GM21526 (cell line): ENCODE measurements around the gene MAEA.

Experiments
- ATAC-seq: cut with Tn5 transposase; IDR thresholded peaks from one replicate; pipeline ENCODE4 v1.9.1; 2021; ENCODE audit warnings: moderate library complexity; ENCODE audit not compliant: unreplicated experiment, low FRiP score

MAEA gene

DNA sequence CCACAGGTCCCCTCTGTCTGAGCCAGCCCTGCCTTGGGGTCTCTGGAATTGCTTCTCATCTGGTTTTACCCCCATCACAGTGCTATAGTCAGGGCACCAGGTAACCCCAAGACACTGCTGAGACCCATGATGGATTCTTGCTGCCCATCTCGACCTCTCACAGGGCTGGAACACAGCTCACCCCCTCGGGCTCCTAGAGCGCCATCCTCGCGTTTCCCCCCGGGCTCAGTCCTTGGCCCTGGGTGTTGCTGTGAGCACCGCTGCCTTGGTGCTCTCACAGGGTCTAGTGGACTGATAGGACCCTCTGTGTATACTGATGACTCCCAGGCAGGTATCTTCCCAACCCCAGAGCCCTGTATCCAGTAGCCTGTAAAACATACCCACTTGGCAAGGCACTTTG, 8.8 kb downstream of the MAEA start:
- ATAC-seq, result no peak

DNA sequence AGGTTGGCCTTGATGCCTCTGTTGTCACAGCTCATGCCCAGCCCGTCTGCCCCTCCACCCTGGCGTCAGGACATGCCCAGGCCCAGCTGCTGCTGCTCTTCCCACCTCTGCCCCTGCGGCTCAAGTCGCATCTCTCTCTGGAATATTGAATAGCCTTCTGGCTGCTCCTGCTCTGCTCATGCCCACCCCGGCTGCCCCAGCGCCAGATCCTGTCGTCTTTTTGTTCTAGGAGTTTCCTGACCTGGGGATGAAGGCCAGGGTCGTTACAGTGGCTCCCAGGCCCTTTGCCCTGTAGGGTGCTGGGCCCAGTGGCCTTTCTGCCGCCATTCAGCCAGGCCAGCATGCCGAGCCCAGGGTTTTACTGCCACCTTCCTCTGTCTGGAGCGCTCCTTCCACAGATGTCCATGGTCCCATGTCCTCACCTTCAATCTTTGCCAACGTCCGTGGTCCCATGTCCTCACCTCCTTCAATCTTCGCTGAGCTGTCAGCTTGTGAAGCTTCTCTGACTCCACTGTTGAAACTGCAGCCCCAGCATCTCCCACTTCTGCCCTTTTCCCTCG, 9.7 kb downstream of the MAEA start:
- no peak for ATAC-seq

DNA sequence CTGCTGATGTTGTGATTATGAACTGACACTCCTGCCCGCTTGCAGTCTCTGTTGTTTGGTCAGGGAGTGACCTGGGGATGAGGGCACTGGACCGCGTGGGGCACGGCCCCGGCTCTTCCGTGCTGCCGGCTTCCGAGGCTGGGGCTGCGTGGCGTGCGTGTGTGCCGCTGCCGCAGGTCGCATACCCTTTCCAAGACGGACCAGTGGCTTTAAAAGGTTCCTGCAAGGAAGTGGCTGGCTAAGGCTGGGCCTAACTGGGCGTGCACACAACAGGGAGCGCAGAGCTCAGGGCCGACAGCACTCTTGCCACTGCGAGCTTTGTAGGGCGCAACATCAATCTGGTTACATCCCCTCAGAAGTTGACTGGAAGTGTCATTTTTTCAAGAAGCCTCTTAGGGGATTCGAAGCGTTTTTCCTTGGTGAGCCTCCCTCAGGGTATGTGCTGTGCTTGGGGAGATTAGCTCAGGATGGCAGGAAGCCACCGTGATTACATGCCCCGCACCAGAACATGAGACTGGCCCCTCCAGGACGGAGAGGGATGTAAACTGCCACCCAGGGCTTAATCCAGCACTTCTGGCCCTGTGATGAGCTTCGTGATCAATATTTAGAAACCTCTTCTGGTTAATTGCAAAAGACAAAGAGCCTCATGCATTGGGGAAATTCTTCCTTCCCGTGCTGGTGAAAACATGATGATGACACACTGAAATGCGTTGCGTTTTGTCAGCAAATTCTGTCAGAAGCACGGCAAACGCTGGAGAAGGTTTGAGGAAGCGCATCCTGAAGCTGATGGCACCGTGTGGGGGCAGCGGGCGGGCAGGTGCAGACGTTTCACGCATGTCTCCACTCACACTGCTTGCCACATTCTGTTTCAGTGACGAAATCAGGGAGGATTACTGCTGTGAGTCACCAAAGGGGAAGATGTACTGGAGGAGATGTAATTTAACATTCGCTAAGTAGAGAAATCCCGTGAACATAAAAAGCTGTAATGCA, 11.1 kb downstream of the MAEA start:
- ATAC-seq, result no peak

DNA sequence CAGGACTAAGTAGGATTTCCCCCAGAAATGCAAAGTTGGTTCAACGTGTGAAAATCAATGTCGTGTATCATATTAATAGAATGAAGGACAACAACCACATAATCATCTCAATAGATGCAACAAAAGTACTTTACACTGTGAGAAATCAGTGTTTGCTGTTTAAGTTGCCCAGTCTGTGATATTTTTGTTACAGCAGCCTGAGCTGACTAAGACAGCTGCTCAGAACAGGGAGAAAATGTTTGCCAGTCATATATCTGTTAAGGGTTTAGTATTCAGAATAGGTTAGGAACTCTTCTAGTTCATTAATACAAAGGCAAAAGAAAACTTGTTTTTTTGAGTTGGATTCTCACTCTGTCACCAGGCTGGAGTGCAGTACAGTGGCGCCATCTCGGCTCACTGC, 12.5 kb downstream of the MAEA start:
- no peak for ATAC-seq

DNA sequence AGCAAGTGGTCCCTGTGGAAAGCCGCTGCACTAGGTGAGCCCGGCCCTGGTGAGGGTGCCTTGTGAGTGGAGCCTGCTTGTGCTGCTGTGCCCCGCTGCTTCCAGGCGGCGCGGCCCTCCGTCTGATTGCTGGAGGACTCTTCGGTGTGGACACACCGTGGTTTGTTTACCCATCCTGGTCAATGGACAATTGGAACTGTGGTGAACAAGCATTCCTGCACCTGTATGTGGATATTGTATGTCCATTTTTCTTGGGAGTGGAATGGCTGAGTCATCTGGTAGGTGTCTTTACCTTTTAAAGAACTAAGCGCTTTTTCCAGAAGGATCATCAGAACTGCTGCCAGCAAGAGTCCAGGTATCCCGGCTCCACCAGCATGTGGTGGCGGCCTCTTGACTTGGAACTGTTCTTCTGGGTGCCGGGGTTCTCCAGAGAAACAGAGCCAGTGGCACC, 15.6 kb downstream of the MAEA start:
- ATAC-seq, result no peak

DNA sequence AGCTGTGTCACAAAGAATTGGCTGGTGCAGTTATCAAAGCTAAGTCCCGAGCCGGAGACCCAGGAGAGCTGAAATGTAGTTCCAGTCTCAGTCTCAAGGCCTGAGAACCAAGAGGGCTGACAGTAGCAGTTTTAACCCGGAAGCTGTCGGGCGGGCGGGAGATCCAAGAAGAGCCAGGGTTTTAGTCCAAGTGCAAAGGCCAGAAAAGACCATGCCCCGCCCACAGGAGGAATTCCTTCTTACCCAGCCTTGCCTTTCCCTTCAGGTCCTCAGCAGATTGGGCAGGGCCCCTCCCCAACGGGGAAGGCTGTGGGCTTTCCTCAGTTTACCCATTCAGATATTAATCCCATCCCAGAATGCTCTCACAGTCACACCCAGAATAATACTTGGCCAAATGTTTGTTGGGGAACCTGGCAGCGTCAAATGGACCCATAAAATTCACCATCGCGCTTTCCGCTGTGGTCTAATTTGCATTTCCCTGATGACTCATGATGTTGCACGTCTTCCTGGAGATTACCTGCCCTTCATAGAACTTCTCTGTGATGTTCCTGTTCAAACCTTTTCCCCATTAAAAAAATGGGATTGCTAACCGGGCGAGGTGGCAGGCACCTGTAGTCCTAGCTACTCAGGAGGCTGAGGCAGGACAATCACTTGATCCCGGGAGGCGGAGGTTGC, 16.2 kb downstream of the MAEA start:
- no peak for ATAC-seq

DNA sequence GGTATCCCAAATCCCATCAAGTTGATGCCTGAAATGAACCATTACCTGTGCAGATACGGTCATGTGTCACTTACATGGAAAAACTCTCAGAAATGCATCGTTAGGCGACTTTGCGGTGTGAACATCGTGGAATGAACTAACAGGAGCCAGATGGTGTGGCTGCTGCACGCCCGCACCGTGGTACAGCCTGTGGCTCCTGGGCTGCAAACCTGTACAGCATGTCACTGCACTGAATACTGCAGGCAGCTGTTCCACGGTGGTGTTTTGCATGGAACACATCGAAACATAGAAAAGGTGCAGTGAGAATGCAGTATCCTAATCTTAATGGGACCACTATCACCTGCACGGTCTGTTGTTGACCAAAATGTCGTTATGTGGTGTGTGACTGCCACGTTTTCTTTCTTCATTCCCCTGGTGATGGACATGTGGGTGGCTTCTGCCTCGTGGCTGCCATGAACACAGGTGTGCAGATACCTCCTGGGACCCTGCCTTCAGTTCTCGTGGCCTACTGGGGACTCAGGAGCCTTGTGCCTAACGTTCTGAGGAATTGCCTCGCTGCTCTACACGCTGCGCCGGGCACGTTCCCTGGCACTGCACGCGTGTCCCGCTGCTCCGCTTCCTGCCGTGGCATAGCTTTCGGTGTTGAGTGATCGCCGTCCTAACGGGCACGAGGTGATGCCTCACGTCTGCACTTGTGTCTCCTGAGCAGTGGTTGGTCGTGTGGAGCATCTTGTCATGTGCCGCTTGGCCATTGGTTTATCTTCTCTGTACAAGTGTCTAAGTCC, 18.5 kb downstream of the MAEA start:
- no peak for ATAC-seq

DNA sequence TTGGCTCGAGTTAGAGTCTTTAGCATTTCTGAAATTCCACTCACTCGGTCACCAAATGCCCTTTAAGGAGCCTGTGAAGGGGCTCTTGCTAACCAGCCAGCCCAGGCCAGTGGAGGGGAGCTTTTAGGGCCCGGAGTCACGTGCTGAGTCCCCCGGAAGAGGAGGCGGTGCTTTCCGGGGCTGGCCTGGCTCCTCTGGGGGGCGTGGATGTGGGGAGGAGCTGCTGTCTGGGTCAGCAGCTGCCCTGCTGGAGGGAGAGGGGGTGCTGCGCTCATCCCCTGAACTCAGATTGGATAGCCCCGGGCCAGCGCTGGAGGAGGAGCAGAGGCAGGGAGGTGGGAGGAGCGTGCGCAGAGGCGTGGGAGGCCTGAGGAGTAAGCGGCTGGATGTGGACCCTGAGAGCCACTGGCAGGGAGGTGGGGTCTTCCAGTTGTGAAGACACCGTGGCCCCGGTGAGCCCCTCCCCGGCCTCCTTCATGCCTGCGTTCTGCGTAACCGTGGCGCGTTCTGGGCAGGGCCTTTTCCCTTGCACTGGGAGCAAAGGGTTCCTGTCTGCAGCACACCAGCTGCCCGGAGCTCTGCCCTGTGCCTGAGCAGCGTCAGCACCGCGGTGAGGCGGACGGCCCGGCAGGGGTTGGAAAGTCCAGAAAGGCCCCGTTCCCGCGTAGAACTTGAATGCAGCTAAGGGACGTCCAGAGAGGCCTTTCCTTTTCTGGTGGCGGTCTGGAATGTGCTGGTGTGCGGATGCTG, 19.7 kb downstream of the MAEA start:
- peak; percentile 75 for ATAC-seq

DNA sequence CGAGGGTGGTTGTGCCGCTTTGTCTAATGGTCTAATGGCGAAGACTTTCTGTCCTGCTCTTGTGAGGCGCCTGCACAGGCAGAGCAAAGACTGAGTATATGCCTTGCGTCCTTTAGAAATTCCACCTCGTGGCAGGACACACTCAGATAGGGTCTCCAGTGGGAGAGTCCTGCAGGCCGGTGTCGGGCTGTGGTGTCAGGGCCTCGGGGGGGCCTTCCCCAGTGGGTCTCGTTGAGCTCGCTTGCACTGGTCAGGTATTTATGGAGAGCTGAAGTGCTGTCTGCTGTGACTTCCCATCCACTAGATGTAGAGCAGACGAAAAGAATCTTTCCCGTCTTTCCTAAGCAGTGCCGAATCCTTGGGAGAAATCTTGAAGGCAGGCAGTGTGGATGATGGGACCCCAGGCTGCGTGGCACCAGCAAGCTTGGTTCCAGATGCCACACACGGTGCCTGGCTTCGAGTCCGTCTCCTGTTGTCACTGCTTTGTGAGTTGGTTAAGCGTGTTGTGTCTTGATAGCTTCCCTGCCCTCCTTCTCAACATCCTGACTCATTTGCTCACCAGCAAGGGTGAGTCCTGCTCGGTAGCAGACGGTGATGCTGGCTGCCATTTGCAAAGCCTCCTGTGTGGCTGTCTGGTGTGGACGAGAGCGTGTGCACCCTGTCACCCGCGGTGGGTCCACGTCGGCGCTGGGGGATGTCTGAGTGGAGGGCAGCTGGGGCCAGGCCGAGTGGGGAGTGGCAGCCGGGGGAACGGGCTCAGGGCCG, 20.5 kb downstream of the MAEA start:
- ATAC-seq, result no peak

DNA sequence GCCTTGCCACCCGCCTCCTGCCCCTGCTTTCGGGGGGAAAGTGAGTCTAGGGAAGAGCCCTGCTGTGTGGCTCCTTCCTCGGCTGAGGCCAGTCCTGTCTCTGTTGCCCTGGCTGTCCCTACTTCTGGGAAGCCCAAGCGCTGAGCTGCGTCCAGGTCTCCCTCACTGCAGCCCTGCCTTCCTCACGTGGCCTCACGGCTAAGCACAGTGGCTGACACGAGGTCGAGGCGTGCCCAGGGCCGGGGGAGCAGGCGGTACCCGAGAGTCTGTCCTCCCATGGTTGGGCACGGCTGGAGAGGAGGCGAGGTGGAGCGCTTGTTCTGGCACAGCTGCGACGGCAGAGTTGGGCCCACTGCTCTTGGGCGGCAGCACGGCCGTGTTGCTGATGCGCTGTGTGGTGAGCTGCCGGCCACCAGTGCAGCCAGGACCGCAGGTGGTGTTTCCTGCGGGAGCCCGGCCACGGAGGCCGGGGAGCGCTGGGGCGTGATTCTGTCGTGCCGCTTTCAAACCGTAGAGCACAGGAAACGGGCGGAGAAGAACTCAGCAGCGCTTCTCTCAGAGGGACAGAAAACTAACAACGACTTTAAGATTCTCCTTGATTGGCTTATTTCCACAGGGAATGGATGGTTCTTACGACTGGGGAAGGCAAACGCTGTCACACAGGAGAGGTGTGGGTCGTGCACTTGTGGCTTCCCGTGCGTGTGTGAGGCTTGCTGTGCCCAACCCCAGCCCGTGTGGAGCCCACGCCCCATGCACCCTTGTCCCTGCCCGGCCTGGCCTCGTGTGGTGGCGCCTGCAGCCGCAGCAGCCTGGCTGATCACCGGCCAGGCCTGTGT, 21.3 kb downstream of the MAEA start:
- no peak for ATAC-seq

DNA sequence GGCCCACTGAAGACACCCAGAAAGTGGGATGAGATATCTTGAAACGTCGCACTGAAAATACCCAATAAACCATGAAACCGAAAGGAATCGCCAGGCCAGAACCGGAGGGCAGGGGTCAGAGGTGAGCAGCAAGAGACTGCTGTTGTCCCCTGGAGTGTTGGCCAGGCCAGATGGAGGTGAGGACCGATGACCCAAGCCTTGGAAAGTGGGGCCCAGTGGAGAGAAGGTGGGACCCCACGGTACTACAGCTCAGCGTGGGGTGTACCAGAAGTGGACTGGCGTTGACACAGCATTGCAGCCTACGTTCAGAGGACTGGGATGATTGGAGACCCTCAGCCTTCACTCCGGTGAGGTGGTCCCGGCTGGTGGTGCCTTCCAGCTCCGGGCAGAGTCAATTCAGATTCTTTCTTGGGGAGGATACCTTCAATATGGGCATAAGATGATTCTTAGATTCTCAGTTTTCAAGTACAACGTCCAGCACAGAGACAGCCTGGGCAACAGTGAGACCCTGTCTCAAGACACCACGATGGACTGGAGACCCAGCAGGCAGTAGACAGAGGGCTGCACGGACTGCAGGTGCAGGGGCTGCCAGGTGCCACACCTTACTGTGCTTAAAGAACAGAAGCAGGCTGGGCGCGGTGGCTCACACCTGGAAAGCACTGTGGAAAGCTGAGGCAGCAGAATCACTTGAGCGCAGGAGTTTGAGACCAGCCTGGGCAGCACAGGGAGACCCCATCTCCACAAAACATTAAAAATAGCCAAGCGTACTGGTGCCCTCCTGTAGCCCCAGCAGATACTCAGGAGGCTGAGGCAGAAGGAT, 23.3 kb downstream of the MAEA start:
- no peak for ATAC-seq

DNA sequence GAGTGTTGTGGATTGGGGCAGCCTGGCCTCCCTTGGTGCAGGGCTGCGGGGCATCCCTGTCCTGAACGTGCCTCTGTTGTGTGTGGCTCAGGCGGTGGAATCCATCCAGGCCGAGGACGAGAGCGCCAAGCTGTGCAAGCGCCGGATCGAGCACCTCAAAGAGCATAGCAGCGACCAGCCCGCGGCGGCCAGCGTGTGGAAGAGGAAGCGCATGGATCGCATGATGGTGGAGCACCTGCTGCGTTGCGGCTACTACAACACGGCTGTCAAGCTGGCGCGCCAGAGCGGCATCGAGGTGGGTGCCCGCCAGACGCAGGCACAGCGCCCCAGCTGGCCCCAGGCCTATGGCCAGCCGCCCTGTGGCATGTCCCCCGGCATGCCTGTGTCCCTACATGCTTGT, 25.6 kb downstream of the MAEA start:
- no peak for ATAC-seq

DNA sequence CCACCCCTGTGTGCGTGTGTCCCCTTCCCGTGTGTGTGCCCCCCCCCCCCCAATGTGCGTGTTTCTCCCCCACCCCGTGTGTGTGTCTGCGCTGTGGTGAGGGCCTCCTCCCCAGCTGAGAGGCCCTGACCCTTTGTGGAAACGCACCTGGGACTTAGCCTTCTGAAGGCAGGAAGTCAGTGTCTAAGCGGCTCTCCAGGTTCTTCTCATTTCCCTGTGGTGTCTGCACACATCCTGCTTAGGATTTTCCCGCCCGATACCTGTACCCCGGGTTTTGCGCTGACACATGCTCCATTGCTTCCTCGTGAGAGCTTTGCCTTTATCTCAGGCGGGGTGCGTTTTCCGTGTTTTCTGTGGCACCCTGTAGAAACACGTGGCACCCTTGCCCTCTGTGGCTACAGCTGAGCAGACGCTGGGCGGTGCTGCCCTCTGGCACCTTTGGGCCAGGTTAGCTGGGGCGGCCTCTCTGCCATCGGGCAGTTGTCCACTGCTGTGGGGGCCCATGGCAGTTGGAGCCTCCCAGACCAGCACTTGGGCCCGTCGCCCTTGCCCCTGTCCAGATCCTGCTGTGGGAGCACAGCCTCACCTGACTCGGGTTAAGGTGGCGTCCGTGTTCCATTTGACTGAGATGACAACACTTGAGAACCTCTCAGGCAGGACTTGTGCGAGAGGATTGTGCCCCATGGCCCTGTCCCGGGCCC, 26.3 kb downstream of the MAEA start:
- ATAC-seq, result no peak

DNA sequence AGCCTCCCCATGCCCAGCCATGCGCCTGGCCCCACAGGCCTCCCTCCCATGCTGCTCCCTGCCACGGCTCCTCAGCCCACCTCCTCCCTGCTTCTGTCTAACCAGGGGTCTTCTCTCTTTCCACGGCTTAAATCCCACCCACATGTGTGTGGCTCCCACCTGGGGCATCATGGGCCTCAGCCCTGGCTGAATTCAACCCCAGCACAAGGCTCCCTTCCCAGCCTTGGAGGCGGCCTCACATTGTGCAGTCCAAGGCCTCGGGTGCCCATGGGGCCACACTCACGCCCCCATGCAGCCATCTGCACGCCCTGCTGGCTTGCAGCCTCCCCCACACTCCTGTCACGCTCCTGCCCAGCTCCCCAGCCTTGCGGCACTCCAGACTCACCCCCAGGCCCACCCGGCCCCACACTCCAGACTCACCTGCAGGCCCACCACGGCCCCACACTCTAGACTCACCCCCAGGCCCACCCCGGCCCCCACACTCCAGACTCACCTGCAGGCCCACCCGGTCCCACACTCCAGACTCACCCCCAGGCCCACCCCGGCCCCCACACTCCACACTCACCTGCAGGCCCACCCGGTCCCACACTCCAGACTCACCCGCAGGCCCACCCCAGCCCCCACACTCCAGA, 27.0 kb downstream of the MAEA start:
- no peak for ATAC-seq

DNA sequence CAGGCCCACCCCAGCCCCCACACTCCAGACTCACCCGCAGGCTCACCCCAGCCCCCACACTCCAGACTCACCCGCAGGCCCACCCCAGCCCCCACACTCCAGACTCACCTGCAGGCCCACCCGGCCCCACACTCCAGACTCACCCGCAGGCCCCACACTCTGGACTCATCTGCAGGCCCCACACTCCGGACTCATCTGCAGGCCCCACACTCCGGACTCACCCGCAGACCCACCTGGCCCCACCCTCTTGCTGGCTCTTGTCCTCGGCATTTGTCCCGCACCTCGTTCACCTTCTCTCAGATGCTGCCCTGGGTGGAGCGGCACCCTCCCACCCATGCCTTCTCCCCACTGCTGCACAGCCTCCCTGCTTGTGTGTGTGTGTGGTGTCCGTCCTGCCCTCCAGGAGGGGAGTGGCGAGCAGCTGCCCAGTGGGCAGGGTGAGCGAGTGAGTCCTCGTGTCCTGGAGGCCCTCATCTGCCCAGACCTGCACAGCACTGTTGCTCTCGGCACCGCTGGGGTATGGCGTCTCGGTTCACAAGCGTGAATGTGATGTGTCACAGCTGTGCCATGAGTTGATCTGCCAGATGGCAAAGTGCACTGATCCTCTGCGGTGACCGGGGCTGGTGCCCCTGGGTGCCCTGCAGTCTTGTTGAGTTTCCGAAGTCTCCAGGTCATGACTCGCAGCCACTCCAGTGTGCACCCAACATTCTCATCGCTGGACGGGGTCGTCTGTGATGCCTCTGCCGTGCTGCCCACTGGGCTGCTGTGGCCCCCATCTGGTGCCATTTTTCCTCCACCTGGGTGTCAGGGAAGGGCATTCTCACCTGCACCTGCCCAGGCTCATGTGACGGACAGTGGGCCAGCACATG, 27.7 kb downstream of the MAEA start:
- ATAC-seq, result no peak

DNA sequence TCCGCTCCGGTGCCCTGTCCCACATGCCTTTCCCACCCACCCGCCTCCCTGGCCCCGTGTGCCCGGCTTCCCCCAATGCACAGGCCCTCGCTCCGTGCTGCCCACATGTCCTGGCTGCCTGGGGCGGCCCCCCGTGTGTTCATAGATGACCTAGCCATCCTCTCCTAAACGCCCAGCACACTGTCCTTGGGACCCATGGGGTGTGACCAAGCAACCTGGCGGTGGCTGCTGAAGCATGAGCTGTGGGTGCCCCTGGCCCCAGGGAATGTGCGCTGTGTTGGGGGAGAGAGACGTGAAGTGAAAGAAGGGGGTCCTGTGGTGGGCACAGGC, 28.3 kb downstream of the MAEA start:
- ATAC-seq, result no peak
